Keratinocyte (primary cell): Measurements from ENCODE around the gene MYH6. TPM values are rescaled to one million over a fixed set of nuclear protein-coding genes. Genes with fewer than 3 reads are reported as not detected.

ENCODE experiments used
- DNase-seq: peaks from one replicate; pipeline ENCODE4 v3.0.0-alpha.2; 2011; ENCODE audit warnings: low read depth, missing footprints, low spot score
- FAIRE-seq: peaks from 2 replicates; lab custom pipeline; 2011; peaks lifted over from hg19 to GRCh38; lab: Jason Lieb, UNC
- H2AFZ ChIP-seq: 2 replicates; pipeline ENCODE4 v1.6.0; 2012; ENCODE audit warnings: low read length, control low read depth, inconsistent platforms; ENCODE audit not compliant: control insufficient read depth
- H3K27ac ChIP-seq: 2 replicates; pipeline ENCODE4 v1.5.1; 2011; ENCODE audit warnings: low read length; ENCODE audit not compliant: control insufficient read depth, insufficient read depth
- H3K27me3 ChIP-seq: 3 replicates; pipeline ENCODE4 v1.6.0; 2011; ENCODE audit warnings: low read length; ENCODE audit not compliant: control insufficient read depth, insufficient read depth; ENCODE audit errors: extremely low read depth
- H3K36me3 ChIP-seq, 2 experiments: 2 replicates in 1 of 2; 3 replicates in 1 of 2; pipeline ENCODE4 v1.5.1; 2011; ENCODE audit warnings: low read length in 2 of 2, mild to moderate bottlenecking in 1 of 2; ENCODE audit not compliant: control insufficient read depth in 2 of 2, insufficient read depth in 2 of 2; ENCODE audit errors: extremely low read depth in 1 of 2
- H3K4me1 ChIP-seq: 3 replicates; pipeline ENCODE4 v1.5.1; 2011; ENCODE audit warnings: low read length; ENCODE audit not compliant: control insufficient read depth, insufficient read depth; ENCODE audit errors: extremely low read depth
- H3K4me2 ChIP-seq: 3 replicates; pipeline ENCODE4 v1.6.0; 2011; ENCODE audit warnings: low read depth, low read length; ENCODE audit not compliant: control insufficient read depth, insufficient read depth; ENCODE audit errors: extremely low read depth
- H3K4me3 ChIP-seq, 3 experiments: fragments of 200-600 bp in 1 of 3; sonication (generic) in 1 of 3; 2 replicates in 2 of 3; 3 replicates in 1 of 3; pipeline ENCODE4 v1.5.1; 2011 to 2016; ENCODE audit warnings: low read length in 3 of 3, mild to moderate bottlenecking in 3 of 3, control low read depth in 2 of 3, inconsistent platforms in 1 of 3, low read depth in 1 of 3, mixed read lengths in 1 of 3, mixed run types in 1 of 3, moderate library complexity in 1 of 3; ENCODE audit not compliant: control insufficient read depth in 2 of 3, insufficient read depth in 2 of 3; ENCODE audit errors: extremely low read depth in 1 of 3
- H3K79me2 ChIP-seq: 2 replicates; pipeline ENCODE4 v1.6.0; 2012; ENCODE audit warnings: low read length; ENCODE audit not compliant: control insufficient read depth, insufficient read depth
- H3K9ac ChIP-seq: 3 replicates; pipeline ENCODE4 v1.6.0; 2011; ENCODE audit warnings: low read length; ENCODE audit not compliant: control insufficient read depth, insufficient read depth; ENCODE audit errors: extremely low read depth
- H3K9me1 ChIP-seq: 3 replicates; pipeline ENCODE4 v1.6.0; 2011; ENCODE audit warnings: low read length; ENCODE audit not compliant: control insufficient read depth, insufficient read depth; ENCODE audit errors: extremely low read depth
- H3K9me3 ChIP-seq: 2 replicates; pipeline ENCODE4 v1.5.1; 2012; ENCODE audit warnings: low read depth, low read length; ENCODE audit not compliant: control insufficient read depth
- H4K20me1 ChIP-seq: 3 replicates; pipeline ENCODE4 v1.6.0; 2011; ENCODE audit warnings: low read length; ENCODE audit not compliant: control insufficient read depth, insufficient read depth; ENCODE audit errors: extremely low read depth
- EZH2 ChIP-seq: IDR thresholded peaks from one replicate; pipeline ENCODE4 v1.6.1; 2012; ENCODE audit warnings: inconsistent platforms, mild to moderate bottlenecking, low read length, moderate library complexity
- dilution Hi-C: fragments of 300-500 bp; cut with MboI; formaldehyde crosslinking; loops from one replicate; pipeline ENCODE4 v1.7.0; 2020; ENCODE audit warnings: low sequenced_read_pairs; ENCODE audit not compliant: extremely low pct_ligation_motif_present
- polyA plus RNA-seq, 5 experiments: library from polyadenylated mRNA; depleted of rRNA in 3 of 5; stranded (reverse) in 3 of 5; stranded (forward) in 1 of 5; unstranded in 1 of 5; fragments of >200 nt; gene quantifications; 1 replicate in 1 of 5; 2 replicates in 3 of 5; 3 replicates in 1 of 5; pipeline versions ENCODE4 v1.2.1 to v1.2.3, GENCODE V29; 2011 to 2012; ENCODE audit warnings: missing spikeins in 2 of 5, low read depth in 1 of 5, low replicate concordance in 1 of 5
- TF ChIP-seq, protein P1 (sequence below), 3 experiments: IDR thresholded peaks in 1 of 3; conservative IDR thresholded peaks in 1 of 3; optimal IDR thresholded peaks in 1 of 3; 2 replicates in 2 of 3; 3 replicates in 1 of 3; pipeline versions ENCODE3 to v1.5.1; 2011; ENCODE audit warnings: low read length in 3 of 3, mild to moderate bottlenecking in 3 of 3, moderate library complexity in 2 of 3, control low read depth in 1 of 3, inconsistent platforms in 1 of 3; ENCODE audit not compliant: insufficient read depth in 2 of 3; ENCODE audit errors: extremely low read depth in 1 of 3

MYH6 gene
- polyA plus RNA-seq, 1 donor (not counting 4 experiments of a cell fraction or from before 2014, with no cell fraction given) = not detected

DNA sequence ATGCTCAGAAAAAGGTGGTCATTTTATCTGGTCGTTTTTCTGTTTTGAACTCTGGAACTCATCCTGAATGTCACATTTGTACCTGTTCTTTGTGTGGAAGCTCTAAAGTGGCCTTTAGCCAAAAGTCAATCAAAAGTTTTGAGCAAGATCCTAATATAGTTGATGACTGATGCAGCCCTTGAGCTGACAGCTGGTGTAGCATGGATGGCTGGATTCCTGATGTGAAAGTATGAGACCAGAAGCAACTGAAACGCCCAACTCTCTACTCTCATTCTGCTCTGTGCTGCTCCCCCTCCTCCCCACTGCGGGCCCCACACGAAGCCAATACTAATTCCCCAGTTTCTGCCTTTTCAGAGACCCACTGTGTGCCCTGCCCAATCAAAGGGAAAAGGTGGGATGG, 37.7 kb upstream of the MYH6 start:
- Histone ChIP-seq H3K36me3 (no peaks in the 10 kb centered on the region), H2AFZ (no peak overlapping the region), H3K4me2 (no peak overlapping the region), H3K9me3 (no peaks in the 10 kb centered on the region), H3K79me2 (no peaks in the 10 kb centered on the region), H4K20me1 (no peaks in the 10 kb centered on the region), H3K27ac (no peak overlapping the region), H3K4me1 (peaks cover 5% of the 10 kb centered on the region), H3K9ac (no peak overlapping the region), H3K9me1 (no peaks in the 10 kb centered on the region), H3K4me3 (no peak overlapping the region), H3K27me3 (peaks cover 4% of the 10 kb centered on the region)
- DNase-seq (no peak), FAIRE-seq (no peak)
- dilution Hi-C loops = no loop called here
- TF ChIP-seq EZH2 = no peak
- TF ChIP-seq, protein P1, sequence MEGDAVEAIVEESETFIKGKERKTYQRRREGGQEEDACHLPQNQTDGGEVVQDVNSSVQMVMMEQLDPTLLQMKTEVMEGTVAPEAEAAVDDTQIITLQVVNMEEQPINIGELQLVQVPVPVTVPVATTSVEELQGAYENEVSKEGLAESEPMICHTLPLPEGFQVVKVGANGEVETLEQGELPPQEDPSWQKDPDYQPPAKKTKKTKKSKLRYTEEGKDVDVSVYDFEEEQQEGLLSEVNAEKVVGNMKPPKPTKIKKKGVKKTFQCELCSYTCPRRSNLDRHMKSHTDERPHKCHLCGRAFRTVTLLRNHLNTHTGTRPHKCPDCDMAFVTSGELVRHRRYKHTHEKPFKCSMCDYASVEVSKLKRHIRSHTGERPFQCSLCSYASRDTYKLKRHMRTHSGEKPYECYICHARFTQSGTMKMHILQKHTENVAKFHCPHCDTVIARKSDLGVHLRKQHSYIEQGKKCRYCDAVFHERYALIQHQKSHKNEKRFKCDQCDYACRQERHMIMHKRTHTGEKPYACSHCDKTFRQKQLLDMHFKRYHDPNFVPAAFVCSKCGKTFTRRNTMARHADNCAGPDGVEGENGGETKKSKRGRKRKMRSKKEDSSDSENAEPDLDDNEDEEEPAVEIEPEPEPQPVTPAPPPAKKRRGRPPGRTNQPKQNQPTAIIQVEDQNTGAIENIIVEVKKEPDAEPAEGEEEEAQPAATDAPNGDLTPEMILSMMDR (optimal IDR thresholded peaks at IDR 0.05 in 1 of 3, IDR thresholded peaks at IDR 0.05 in 1 of 3, conservative IDR thresholded peaks at IDR 0.05 in 1 of 3; ENCODE audit: extremely low read depth in 1 of 3, insufficient read depth in 2 of 3, low read length in 3 of 3) = no peak

DNA sequence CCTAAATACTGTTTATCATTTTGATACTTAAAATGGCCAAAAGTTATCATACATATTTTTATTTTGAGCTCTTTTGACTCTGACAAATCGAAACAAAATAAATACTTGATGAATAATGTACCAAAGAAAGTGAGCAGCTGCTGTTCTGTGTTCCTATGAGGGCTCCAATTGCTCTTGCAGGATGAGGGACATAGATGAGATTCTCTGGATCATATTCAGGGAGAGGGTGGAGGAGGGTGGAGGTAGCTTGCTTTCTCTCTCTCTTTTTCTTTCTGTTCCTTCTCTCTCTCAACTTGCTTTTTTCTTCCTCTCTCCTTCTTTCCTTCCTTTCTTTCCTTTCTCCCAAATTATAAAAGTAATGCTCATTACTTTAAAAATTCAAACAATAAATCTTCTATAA, 36.2 kb upstream of the MYH6 start:
- peaks cover 4% of the 10 kb centered on the region for H3K27me3 ChIP-seq
- dilution Hi-C loops = no loop called here
- DNase-seq (no peak), FAIRE-seq (no peak)
- H3K79me2 ChIP-seq = no peaks in the 10 kb centered on the region
- TF ChIP-seq, protein P1 (optimal IDR thresholded peaks at IDR 0.05 in 1 of 3, IDR thresholded peaks at IDR 0.05 in 1 of 3, conservative IDR thresholded peaks at IDR 0.05 in 1 of 3; ENCODE audit: extremely low read depth in 1 of 3, insufficient read depth in 2 of 3, low read length in 3 of 3) = no peak
- no peak for TF ChIP-seq EZH2
- no peak overlapping the region for H2AFZ ChIP-seq
- no peaks in the 10 kb centered on the region for H3K9me1 ChIP-seq
- H3K4me1 ChIP-seq = peaks cover 5% of the 10 kb centered on the region
- no peak overlapping the region for H3K4me2 ChIP-seq
- H3K36me3 ChIP-seq = no peaks in the 10 kb centered on the region
- H4K20me1 ChIP-seq = no peaks in the 10 kb centered on the region
- no peak overlapping the region for H3K4me3 ChIP-seq
- H3K9ac ChIP-seq = no peak overlapping the region
- no peak overlapping the region for H3K27ac ChIP-seq
- no peaks in the 10 kb centered on the region for H3K9me3 ChIP-seq
